ENCODE measurements around the gene PKNOX2.

DNA sequence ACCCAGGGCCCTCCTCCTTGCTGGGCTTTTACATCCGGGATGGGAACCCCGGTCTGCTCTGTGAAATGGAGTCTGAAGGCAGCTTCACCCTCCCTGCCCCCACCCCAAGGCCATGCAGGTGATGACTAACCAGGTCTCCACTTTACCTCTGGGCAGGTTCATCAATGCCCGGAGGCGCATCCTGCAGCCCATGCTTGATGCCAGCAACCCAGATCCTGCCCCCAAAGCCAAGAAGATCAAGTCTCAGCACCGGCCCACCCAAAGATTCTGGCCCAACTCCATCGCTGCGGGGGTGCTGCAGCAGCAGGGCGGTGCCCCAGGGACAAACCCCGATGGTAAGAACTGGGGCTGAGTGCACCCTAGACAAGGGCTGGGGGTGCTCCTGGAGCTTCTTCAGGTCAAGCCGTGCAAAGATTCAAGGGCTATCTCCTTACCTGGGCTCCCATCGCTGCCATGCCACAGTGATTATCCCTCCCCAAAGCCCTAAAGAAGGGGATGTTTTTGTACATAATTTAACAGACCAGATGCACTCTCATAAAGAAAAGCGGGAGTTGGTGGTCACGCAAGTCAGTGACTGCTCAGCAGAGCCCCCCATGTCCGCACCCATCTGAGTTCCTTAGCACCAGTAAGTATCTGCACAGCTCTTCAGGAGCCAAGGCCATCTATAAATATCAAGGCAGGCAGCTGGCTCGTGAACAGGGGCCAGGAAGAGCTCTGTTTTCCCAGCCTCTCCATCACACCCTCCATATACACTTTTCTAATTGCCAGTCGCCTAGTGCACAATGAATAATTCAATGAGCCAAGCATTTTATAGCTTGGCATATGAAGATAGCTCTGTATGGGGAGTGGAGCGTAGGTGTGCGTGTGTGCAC, 265.5 kb downstream of the PKNOX2 start:
- no peak for TF ChIP-seq POLR2A (IDR thresholded peaks at IDR 0.05)
- no peak for TF ChIP-seq EP300 (IDR thresholded peaks at IDR 0.05)
- TF ChIP-seq, protein P1, sequence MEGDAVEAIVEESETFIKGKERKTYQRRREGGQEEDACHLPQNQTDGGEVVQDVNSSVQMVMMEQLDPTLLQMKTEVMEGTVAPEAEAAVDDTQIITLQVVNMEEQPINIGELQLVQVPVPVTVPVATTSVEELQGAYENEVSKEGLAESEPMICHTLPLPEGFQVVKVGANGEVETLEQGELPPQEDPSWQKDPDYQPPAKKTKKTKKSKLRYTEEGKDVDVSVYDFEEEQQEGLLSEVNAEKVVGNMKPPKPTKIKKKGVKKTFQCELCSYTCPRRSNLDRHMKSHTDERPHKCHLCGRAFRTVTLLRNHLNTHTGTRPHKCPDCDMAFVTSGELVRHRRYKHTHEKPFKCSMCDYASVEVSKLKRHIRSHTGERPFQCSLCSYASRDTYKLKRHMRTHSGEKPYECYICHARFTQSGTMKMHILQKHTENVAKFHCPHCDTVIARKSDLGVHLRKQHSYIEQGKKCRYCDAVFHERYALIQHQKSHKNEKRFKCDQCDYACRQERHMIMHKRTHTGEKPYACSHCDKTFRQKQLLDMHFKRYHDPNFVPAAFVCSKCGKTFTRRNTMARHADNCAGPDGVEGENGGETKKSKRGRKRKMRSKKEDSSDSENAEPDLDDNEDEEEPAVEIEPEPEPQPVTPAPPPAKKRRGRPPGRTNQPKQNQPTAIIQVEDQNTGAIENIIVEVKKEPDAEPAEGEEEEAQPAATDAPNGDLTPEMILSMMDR (IDR thresholded peaks at IDR 0.05) = no peak

Measured in ovary (tissue), 3 donors.